ENCODE measurements around the gene ERGIC2. TPM values are rescaled to one million over a fixed set of nuclear protein-coding genes. Genes with fewer than 3 reads are reported as not detected.
"Not testable (repeated sequence)": the region's sequence is repeated elsewhere in the genome, so short reads cannot be mapped to it uniquely, and the experiment has no call there.

ERGIC2 gene
- total and polyA plus RNA-seq, 9 donors, result 53.5 to 81.6 (median 59.7) TPM

DNA sequence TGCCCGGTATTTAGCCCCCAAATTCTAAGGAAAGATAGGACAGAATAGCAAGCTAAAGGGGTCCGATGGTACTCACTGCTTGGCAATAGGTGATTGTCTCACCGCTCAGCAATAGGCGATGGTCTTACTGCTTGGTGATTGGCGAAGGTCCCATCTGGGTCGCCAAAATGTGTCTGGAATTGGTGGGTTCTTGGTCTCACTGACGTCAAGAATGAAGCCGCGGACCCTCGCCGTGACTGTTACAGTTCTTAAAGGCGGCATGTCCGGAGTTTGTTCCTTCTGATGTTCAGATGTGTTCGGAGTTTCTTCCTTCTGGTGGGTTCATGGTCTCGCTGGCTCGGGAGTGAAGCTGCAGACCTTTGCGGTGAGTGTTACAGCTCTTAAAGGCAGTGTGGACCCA lies 4.2 kb upstream of the ERGIC2 start:
- WGBS (ENCODE audit: insufficient coverage), result 93% methylated on average over 14 of the region's 17 CpGs
- not testable (repeated sequence) for H3K9me3 ChIP-seq (replicated peaks; ENCODE audit: control insufficient read depth, low read depth, low read length); H3K4me3 ChIP-seq (ENCODE audit: low read length); H3K4me1 ChIP-seq (ENCODE audit: control insufficient read depth, insufficient read depth, low read length); H3K36me3 ChIP-seq (ENCODE audit: control insufficient read depth, insufficient read depth, low read length); H3K27me3 ChIP-seq (ENCODE audit: control insufficient read depth, insufficient read depth, low read length); DNase-seq; H3K27ac ChIP-seq (ENCODE audit: low read length)

DNA sequence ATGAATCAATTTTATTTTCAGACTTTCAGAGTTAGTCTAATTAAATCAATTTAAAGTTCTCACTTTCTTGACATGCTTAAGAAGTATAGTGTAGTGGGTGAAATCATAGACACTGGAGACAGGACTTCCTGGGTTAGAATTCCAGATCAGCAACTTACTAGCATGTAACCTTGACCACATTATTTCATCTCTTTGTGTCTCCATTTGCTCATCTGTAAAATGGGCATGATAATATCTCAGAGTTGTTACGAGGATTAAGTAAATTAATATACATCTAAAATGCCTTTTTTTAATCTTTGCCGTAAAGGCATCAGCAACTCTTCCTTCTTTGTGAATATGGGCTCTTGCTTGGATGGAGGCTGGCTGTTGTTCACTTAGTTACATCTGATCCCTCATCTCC lies 1.3 kb upstream of the ERGIC2 start:
- H3K27ac ChIP-seq (ENCODE audit: low read length), result no peak overlapping the region
- H3K36me3 ChIP-seq (ENCODE audit: control insufficient read depth, insufficient read depth, low read length), result no peaks in the 10 kb centered on the region
- WGBS (ENCODE audit: insufficient coverage), result no CpG with 5 or more reads among the region's 2 CpGs
- DNase-seq, result no peak
- H3K4me3 ChIP-seq (ENCODE audit: low read length), result no peak overlapping the region
- H3K27me3 ChIP-seq (ENCODE audit: control insufficient read depth, insufficient read depth, low read length), result no peaks in the 10 kb centered on the region
- no peaks in the 10 kb centered on the region for H3K4me1 ChIP-seq (ENCODE audit: control insufficient read depth, insufficient read depth, low read length)
- no peaks in the 10 kb centered on the region for H3K9me3 ChIP-seq (replicated peaks; ENCODE audit: control insufficient read depth, low read depth, low read length)

DNA sequence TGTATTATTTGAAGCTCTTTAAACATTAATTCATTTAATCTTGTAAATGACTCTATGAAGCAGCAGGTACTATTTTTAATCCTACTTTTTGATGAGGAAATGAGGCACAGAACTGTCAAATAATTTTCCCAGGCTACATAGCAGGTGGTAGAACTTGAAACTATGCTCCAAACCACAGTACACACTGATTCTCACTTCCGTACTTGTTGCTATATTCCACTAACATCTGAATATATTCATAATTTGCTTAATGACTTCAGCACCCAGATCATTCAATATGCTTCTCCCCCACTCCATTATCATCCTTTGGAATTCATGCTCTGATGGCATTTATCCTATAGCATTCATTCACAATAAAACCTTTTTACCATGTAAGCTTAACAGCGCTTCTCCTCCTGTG lies 4.9 kb downstream of the ERGIC2 start:
- DNase-seq, result no peak
- 96% methylated on average over 2 of the region's 2 CpGs for WGBS (ENCODE audit: insufficient coverage)
- no peak overlapping the region for H3K27ac ChIP-seq (ENCODE audit: low read length)
- H3K4me3 ChIP-seq (ENCODE audit: low read length), result no peak overlapping the region
- peaks cover 3% of the 10 kb centered on the region for H3K36me3 ChIP-seq (ENCODE audit: control insufficient read depth, insufficient read depth, low read length)
- no peaks in the 10 kb centered on the region for H3K4me1 ChIP-seq (ENCODE audit: control insufficient read depth, insufficient read depth, low read length)
- no peaks in the 10 kb centered on the region for H3K9me3 ChIP-seq (replicated peaks; ENCODE audit: control insufficient read depth, low read depth, low read length)
- H3K27me3 ChIP-seq (ENCODE audit: control insufficient read depth, insufficient read depth, low read length), result no peaks in the 10 kb centered on the region

DNA sequence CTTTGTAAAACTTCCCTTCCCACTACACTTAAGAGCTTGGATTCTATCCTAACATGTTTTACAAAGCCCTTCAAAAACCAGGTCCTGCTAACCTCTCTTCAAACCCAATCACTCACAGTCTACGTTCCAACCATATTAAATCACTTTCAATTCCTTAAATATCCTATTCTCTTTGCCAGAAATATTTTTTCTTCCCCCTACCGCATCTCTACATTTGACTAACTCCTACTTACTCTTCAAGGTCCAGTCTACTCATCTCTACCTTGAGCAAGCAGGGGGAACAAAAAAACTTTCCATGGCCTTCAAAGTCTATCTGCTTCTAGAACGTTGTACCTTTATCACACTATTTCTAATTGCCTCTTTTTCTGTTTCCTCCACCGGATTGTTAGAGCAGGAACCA lies 6.1 kb downstream of the ERGIC2 start:
- DNase-seq, result no peak
- Histone ChIP-seq H3K9me3 (replicated peaks; ENCODE audit: control insufficient read depth, low read depth, low read length) (no peaks in the 10 kb centered on the region), H3K27ac (ENCODE audit: low read length) (no peak overlapping the region), H3K36me3 (ENCODE audit: control insufficient read depth, insufficient read depth, low read length) (peaks cover 3% of the 10 kb centered on the region), H3K27me3 (ENCODE audit: control insufficient read depth, insufficient read depth, low read length) (no peaks in the 10 kb centered on the region), H3K4me3 (ENCODE audit: low read length) (no peak overlapping the region), H3K4me1 (ENCODE audit: control insufficient read depth, insufficient read depth, low read length) (no peaks in the 10 kb centered on the region)
- 81% methylated on average over 3 of the region's 4 CpGs for WGBS (ENCODE audit: insufficient coverage)

DNA sequence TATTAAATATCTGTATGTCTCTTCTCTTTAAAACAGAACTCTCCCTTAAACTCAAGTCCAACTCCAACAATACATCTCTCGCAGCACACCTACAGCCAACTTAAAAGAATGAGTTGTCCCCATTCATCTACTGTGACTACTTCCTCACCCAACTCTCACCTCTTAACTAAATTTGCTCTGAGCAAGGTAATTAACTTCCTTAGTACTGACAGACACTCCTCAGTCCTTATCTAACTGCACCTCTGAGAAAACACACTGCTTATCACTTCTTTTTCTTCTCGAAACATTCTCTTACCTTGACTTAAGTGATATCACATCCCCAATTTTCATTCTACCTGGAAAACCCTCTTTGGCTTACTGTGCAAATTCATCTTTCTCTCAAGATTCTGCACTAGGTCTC lies 7.0 kb downstream of the ERGIC2 start:
- Histone ChIP-seq H3K4me3 (ENCODE audit: low read length) (no peak overlapping the region), H3K27ac (ENCODE audit: low read length) (no peak overlapping the region), H3K36me3 (ENCODE audit: control insufficient read depth, insufficient read depth, low read length) (peaks cover 3% of the 10 kb centered on the region), H3K9me3 (replicated peaks; ENCODE audit: control insufficient read depth, low read depth, low read length) (no peaks in the 10 kb centered on the region), H3K27me3 (ENCODE audit: control insufficient read depth, insufficient read depth, low read length) (no peaks in the 10 kb centered on the region), H3K4me1 (ENCODE audit: control insufficient read depth, insufficient read depth, low read length) (no peaks in the 10 kb centered on the region)
- 92% methylated on average over 2 of the region's 2 CpGs for WGBS (ENCODE audit: insufficient coverage)
- no peak for DNase-seq

DNA sequence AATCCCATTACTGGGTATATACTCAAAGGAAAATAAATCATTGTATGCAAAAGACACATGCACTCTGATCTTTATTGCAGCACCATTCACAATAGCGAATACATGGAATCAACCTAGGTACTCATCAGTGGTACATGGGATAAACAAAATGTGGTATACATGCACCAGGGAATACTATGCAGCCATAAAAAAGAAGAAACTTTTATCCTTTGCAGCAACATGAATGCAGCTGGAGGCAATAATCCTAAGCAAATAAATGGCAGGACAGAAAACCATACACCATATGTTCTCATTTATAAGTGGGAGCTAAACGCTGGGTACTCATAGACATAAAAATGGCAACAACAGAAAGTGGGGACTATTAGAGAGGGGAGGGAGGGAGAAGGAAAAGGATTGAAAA lies 15.9 kb downstream of the ERGIC2 start:
- no peak overlapping the region for H3K4me3 ChIP-seq (ENCODE audit: low read length)
- peaks cover 7% of the 10 kb centered on the region for H3K36me3 ChIP-seq (ENCODE audit: control insufficient read depth, insufficient read depth, low read length)
- WGBS (ENCODE audit: insufficient coverage), result no CpG with 5 or more reads among the region's 2 CpGs
- no peaks in the 10 kb centered on the region for H3K9me3 ChIP-seq (replicated peaks; ENCODE audit: control insufficient read depth, low read depth, low read length)
- no peak overlapping the region for H3K27ac ChIP-seq (ENCODE audit: low read length)
- DNase-seq, result no peak
- H3K4me1 ChIP-seq (ENCODE audit: control insufficient read depth, insufficient read depth, low read length), result no peaks in the 10 kb centered on the region
- H3K27me3 ChIP-seq (ENCODE audit: control insufficient read depth, insufficient read depth, low read length), result no peaks in the 10 kb centered on the region

DNA sequence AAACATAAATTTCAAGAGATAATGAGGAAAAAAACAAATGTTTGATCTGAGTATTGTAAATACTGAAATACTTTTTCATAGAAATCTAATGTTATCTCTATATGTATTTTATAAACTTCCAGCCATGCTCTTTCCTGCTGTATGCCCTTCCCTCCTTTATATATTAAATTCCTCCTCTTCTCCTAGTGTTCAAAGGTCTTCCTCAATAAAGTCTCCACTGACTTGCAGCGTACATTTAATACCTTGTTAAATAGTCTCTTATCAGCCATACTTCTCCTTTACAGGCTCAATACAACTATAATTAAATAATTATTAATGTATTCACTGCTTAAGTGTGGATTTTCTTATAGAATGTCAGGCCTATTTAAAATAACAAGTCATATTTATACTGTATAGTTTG lies 26.0 kb downstream of the ERGIC2 start:
- Histone ChIP-seq H3K4me3 (ENCODE audit: low read length) (no peak overlapping the region), H3K27ac (ENCODE audit: low read length) (no peak overlapping the region), H3K36me3 (ENCODE audit: control insufficient read depth, insufficient read depth, low read length) (peaks cover 2% of the 10 kb centered on the region), H3K9me3 (replicated peaks; ENCODE audit: control insufficient read depth, low read depth, low read length) (no peaks in the 10 kb centered on the region), H3K27me3 (ENCODE audit: control insufficient read depth, insufficient read depth, low read length) (no peaks in the 10 kb centered on the region), H3K4me1 (ENCODE audit: control insufficient read depth, insufficient read depth, low read length) (no peaks in the 10 kb centered on the region)
- no peak for DNase-seq
- WGBS (ENCODE audit: insufficient coverage), result no CpG with 5 or more reads among the region's 1 CpG

DNA sequence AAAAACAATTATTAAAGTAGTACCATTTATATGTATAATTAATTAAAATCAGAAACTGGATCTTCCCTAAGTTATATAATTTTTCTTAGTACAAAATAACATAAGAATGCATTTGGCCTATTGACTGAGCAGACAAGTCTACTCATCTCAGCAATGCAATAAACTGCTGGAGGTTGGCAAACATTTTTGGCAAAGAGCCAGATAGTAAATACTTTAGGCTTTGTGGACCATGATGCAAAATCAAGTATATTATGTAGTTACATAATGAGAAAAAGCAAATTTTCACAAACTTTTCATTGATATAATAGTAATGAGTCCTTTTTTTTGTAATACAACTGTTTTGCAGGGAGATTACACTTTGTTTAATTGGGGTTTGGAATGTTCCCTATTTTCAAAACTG lies 30.9 kb downstream of the ERGIC2 start:
- H3K9me3 ChIP-seq (replicated peaks; ENCODE audit: control insufficient read depth, low read depth, low read length), result no peaks in the 10 kb centered on the region
- H3K27me3 ChIP-seq (ENCODE audit: control insufficient read depth, insufficient read depth, low read length), result no peaks in the 10 kb centered on the region
- H3K4me1 ChIP-seq (ENCODE audit: control insufficient read depth, insufficient read depth, low read length), result no peaks in the 10 kb centered on the region
- peaks cover 11% of the 10 kb centered on the region for H3K36me3 ChIP-seq (ENCODE audit: control insufficient read depth, insufficient read depth, low read length)
- peak; percentile 53 for DNase-seq
- no peak overlapping the region for H3K4me3 ChIP-seq (ENCODE audit: low read length)
- no peak overlapping the region for H3K27ac ChIP-seq (ENCODE audit: low read length)

DNA sequence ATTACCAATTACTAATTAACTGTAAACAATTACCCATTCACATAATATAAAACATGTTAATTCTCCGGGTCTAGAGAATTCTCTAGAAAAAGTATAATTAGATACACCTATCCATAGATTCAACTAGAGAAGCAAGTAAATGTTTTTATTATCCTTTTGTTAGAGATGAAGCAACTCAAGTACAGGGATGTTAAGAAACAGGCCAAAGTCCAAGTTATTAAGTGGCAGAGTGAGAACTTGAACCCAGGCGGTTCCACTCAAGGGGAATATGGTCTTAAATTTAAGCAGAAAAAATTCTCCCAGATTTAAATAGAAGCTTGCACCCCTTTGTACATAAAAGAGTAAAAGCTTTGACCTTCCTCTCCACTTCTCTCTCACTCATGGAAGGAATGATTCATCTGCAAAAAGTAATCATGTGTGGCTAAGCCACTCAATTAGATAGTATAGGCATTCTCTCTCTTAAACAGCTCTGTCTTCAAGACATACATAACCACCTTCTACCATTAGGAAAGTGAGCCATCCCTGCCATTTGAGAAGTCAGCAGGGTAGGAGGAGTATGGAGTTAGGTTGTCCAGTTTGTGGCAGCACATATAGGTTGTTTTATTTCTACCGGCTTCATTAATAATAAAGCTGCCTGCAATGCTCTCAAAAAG lies 34.1 kb downstream of the ERGIC2 start:
- H3K27me3 ChIP-seq (ENCODE audit: control insufficient read depth, insufficient read depth, low read length), result no peaks in the 10 kb centered on the region
- H3K4me1 ChIP-seq (ENCODE audit: control insufficient read depth, insufficient read depth, low read length), result no peaks in the 10 kb centered on the region
- WGBS (ENCODE audit: insufficient coverage), result no CpG with 5 or more reads among the region's 3 CpGs
- H3K36me3 ChIP-seq (ENCODE audit: control insufficient read depth, insufficient read depth, low read length), result peaks cover 13% of the 10 kb centered on the region
- no peak overlapping the region for H3K27ac ChIP-seq (ENCODE audit: low read length)
- no peak for DNase-seq
- H3K4me3 ChIP-seq (ENCODE audit: low read length), result no peak overlapping the region
- no peaks in the 10 kb centered on the region for H3K9me3 ChIP-seq (replicated peaks; ENCODE audit: control insufficient read depth, low read depth, low read length)

DNA sequence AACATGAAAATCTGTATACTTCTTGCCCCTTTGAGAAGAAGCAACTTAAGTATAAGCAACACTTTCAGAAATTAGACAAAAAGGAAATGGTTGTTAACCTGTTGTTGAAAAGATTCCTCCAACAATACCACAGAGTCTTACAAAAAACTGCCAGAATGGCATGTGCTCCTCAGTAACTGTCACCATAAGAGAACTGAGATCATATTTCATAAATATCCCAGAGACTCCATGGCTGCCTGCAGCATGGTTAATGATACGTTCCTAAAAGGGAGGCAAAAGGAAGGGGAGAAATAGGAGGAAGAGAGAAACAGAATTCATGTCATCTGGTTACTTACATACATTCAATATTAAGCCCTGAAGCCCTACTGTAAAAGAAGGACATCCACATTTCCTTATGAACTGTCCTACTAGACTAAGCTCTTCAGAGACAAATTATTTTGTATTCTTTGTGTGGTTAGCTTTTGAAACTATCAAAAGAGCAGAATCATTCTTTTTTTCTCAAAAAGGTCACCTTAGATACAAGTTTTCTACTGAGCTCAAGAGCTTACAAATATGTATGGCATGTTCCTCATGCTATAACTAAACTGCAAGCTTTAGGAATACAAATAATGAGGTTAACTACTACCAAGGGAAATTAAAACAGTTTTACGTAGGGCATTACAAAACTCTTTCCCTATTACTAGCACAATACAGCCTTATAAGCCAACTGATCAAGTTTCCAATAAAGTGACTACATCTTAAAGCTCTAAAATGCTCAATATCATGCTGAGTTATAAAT lies 37.8 kb downstream of the ERGIC2 start:
- Histone ChIP-seq H3K27ac (ENCODE audit: low read length) (no peak overlapping the region), H3K36me3 (ENCODE audit: control insufficient read depth, insufficient read depth, low read length) (peaks cover 16% of the 10 kb centered on the region), H3K9me3 (replicated peaks; ENCODE audit: control insufficient read depth, low read depth, low read length) (no peaks in the 10 kb centered on the region), H3K4me3 (ENCODE audit: low read length) (no peak overlapping the region), H3K27me3 (ENCODE audit: control insufficient read depth, insufficient read depth, low read length) (no peaks in the 10 kb centered on the region), H3K4me1 (ENCODE audit: control insufficient read depth, insufficient read depth, low read length) (no peaks in the 10 kb centered on the region)
- WGBS (ENCODE audit: insufficient coverage), result no CpG with 5 or more reads among the region's 2 CpGs
- DNase-seq, result no peak

All from muscle of leg (tissue), 11 donors.